Measurements from ENCODE around the gene CCDC85B. TPM values are rescaled to one million over a fixed set of nuclear protein-coding genes. Genes with fewer than 3 reads are reported as not detected.

The CCDC85B gene
- total and polyA plus RNA-seq, 2 of the 13 experiments (the other 11 are each of a cell fraction or from before 2014, with no cell fraction given): 8.2 to 19.5 TPM

- TF ChIP-seq DMTF1 (CRISPR knock-in tag; IDR thresholded peaks at IDR 0.05) (no peak), MIXL1 (CRISPR knock-in tag; IDR thresholded peaks at IDR 0.05) (peak; percentile 66; the same call in 1 of the 2 replicates), ZBTB20 (CRISPR knock-in tag; IDR thresholded peaks at IDR 0.05; ENCODE audit: borderline replicate concordance, low read depth) (no peak), ZNF513 (CRISPR knock-in tag; conservative IDR thresholded peaks at IDR 0.05) (no peak), ERF (CRISPR knock-in tag; IDR thresholded peaks at IDR 0.05) (no peak), NR2C2 (CRISPR knock-in tag; IDR thresholded peaks at IDR 0.05; ENCODE audit: borderline replicate concordance) (no peak), ZBTB37 (CRISPR knock-in tag; IDR thresholded peaks at IDR 0.05) (no peak), SP1 (IDR thresholded peaks at IDR 0.05) (no peak), SP1 (CRISPR knock-in tag; IDR thresholded peaks at IDR 0.05) (peak; percentile 73), AFF4 (CRISPR knock-in tag; IDR thresholded peaks at IDR 0.05) (no peak), REPIN1 (CRISPR knock-in tag; IDR thresholded peaks at IDR 0.05; ENCODE audit: borderline replicate concordance, low read depth) (no peak), FOXJ3 (CRISPR knock-in tag; IDR thresholded peaks at IDR 0.05; ENCODE audit: borderline replicate concordance) (0 out of 2 replicates have a peak, but pooled peaks have one; percentile 13), SMAD9 (CRISPR knock-in tag; IDR thresholded peaks at IDR 0.05) (no peak), KDM2A (CRISPR knock-in tag; IDR thresholded peaks at IDR 0.05; ENCODE audit: borderline replicate concordance, low read depth) (peak; percentile 78), ZNF781 (CRISPR knock-in tag; IDR thresholded peaks at IDR 0.05; ENCODE audit: borderline replicate concordance, not compliant biosample characterization) (no peak), NCOA5 (CRISPR knock-in tag; IDR thresholded peaks at IDR 0.05) (no peak), ZNF256 (CRISPR knock-in tag; conservative IDR thresholded peaks at IDR 0.05) (no peak), ARID3A (IDR thresholded peaks at IDR 0.05; ENCODE audit: low read depth, low read length) (no peak)
Measured at GRCh38 chr11:65884716-65885092, 5.8 kb upstream of the CCDC85B start (continued).

Data from HepG2 (cell line).